ENCODE measurements around the gene MTUS2.

DNA sequence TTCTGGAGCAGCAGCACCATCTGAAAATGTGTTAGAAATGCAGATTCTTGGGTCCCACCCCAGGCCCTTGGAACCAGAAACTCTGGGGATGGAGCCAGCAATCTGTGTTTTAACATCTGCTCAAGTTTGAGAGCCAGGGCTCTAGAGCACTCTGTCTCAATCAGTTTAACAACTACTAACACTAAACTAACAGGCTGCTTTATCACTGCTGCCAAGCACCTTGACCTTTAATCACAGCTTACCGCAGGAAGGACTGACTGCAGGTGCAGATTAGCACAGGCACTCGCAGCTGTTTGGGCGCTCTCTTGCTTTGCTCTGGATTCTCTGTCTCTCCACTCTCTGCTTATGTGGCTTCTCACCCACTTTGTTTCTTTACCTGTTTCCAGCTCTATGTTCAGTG is 163.5 kb downstream of the MTUS2 start:
- TF ChIP-seq, protein P1, sequence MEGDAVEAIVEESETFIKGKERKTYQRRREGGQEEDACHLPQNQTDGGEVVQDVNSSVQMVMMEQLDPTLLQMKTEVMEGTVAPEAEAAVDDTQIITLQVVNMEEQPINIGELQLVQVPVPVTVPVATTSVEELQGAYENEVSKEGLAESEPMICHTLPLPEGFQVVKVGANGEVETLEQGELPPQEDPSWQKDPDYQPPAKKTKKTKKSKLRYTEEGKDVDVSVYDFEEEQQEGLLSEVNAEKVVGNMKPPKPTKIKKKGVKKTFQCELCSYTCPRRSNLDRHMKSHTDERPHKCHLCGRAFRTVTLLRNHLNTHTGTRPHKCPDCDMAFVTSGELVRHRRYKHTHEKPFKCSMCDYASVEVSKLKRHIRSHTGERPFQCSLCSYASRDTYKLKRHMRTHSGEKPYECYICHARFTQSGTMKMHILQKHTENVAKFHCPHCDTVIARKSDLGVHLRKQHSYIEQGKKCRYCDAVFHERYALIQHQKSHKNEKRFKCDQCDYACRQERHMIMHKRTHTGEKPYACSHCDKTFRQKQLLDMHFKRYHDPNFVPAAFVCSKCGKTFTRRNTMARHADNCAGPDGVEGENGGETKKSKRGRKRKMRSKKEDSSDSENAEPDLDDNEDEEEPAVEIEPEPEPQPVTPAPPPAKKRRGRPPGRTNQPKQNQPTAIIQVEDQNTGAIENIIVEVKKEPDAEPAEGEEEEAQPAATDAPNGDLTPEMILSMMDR (IDR thresholded peaks at IDR 0.05), result no peak
- no peak for TF ChIP-seq POLR2A (IDR thresholded peaks at IDR 0.05)
